GM18519 (cell line): ENCODE results near the gene BEST4.
A peak's percentile ranks its signal among the peaks of the same experiment; 100 is the strongest.
"Not testable (repeated sequence)": the region's sequence is repeated elsewhere in the genome, so short reads cannot be mapped to it uniquely, and the experiment has no call there.

ENCODE experiments used
- ATAC-seq: cut with Tn5 transposase; IDR thresholded peaks from one replicate; pipeline ENCODE4 v1.9.1; 2021; ENCODE audit warnings: mild to moderate bottlenecking, moderate library complexity; ENCODE audit not compliant: unreplicated experiment, low FRiP score

Gene BEST4

GRCh38 chr1:44819608-44820327 is 31.8 kb upstream of the BEST4 start:
- peak; percentile 62 for ATAC-seq

- ATAC-seq = no peak
Measured at GRCh38 chr1:44819196-44819607, 31.2 kb upstream of the BEST4 start.

DNA sequence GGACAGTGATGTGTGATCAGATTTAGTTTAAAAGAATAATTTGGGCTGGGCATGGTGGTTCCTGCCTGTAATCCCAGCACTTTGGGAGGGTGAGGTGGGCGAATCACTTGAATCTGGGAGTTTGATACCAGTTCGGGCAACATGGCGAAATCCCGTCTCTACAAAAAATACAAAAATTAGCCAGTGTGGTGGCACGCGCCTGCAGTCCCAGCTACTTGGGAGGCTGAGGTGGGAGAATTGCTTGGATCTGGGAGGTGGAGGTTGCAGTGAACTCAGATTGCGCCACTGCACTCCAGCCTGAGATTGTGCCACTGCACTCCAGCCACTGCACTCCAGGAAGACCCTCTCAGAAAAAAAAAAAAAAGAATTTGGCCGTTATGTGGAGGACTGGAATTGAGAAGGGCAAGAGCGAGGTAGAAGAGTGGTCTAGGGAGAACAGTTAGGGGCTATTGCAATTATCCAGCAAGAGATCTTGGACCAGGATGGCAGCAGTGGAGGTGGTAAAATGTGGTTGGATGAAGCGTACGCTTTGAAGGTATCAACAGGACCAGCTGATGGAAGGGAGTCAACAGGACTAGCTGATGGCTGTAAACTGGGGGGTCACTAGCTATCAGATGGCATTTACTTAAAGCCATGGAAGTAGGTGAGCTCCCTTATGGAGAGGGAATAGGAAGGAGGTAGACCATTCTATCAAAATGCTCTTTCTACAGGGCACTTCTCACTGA is 30.0 kb upstream of the BEST4 start:
- ATAC-seq = no peak

DNA sequence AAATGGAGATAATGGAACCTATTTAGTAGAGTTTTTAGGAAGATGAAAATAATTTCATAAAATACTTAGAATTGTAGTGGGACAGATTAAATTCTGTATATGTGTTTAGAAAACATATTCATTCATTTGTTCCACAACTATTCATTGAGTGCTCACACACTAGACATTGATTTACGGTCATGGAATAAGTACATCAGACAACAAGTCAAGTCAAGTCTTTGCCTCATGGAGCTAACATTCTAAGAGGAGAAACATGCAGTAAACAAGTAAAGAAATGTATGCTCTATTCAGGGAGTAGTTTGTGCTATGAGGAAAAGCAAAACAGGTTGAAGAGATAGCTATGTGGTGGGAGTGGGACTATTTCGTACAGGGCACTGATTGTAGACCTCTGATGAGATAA is 29.3 kb upstream of the BEST4 start:
- ATAC-seq = no peak

GRCh38 chr1:44815926-44816325 is 28.0 kb upstream of the BEST4 start:
- not testable (repeated sequence) for ATAC-seq

DNA sequence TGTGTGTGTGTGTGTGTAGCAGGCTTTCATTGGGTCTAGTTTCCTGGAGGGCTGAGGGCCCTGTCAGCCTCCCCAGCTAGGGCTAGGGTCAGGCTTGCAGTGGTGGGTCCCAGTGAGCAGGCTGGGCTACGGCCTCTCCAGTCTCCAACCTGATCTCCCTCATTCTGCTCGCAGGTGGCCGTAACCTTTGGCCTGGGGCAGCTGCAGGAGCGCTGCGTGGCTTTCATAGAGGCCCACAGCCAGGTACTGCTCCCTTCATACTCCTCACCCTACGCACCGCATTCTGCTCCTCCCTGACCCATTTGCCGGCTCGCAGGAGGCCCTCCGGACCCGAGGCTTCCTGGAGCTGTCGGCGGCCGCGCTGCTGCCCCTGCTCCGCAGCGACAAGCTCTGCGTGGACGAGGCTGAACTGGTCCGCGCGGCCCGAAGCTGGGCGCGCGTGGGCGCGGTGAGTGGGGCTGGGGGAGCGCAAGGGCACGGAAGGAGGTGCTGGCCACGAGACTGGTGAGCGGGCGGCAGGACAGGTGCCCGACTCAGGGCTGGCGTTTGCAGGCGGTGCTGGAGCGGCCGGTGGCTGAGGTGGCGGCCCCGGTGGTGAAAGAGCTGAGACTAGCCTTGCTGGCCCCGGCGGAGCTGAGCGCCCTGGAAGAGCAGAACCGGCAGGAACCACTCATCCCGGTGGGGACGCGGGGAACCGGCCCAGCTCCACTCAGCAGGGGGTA is 25.0 kb upstream of the BEST4 start:
- ATAC-seq = no peak

- ATAC-seq = no peak
Measured at GRCh38 chr1:44811234-44811633, 23.3 kb upstream of the BEST4 start.

DNA sequence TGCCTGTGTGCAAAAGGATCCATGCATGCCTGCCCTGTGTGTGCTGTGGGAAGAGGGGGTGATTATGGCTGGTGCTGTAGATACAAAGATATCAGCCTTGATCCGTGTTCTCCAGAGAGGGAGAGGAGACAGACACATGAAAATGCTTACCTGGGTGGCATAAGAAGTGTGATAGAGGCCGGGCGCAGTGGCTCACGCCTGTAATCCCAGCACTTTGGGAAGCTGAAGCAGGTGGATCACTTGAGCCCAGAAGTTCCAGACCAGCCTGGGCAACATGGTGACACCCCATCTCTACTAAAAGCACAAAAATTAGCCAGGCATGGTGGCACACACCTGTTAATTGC is 22.8 kb upstream of the BEST4 start:
- ATAC-seq = not testable (repeated sequence)

- no peak for ATAC-seq
Measured at GRCh38 chr1:44810101-44810761, 22.3 kb upstream of the BEST4 start.

GRCh38 chr1:44808938-44809917 is 21.3 kb upstream of the BEST4 start:
- ATAC-seq = peak; percentile 32

- ATAC-seq = no peak
Measured at GRCh38 chr1:44808063-44808937, 20.3 kb upstream of the BEST4 start, which contains the start of gene BTBD19. Gene BTBD19, plus strand, starts transcription at chr1:44808523. Its CDS starts 298 bp downstream, at chr1:44808821.

GRCh38 chr1:44807364-44808062 is 19.5 kb upstream of the BEST4 start:
- no peak for ATAC-seq

DNA sequence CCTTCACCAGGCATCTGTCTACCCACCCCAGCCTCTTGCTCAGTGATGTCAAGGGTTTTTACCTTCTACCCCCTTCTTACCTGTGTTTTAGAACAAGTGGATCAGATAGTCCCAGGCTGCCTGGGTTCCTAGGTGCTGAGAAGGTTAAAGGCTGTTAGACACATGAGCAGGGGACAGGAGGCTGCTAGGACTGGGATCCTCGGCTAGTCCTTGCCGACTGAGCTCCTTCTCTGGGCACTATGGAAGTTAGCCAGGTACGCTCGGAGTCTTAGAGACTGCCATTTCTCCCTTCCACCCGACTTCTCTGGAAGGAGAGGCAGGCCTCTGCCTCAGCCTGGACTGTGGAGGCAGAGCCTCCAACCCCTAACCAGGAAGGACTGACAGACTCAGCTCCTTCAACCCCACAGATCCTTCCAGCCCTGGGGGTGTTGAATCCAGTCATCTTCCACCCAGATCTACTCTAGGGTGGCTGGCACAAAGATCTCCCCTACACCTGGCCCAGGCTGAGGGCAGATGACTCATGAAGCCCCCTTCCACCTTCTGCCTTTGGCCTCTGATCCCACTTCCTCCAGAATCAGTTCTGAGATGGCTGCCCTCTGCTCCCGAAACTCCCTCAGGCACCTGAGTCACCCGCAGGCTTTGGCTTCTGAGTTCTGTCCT is 18.9 kb upstream of the BEST4 start, which contains the start of gene DYNLT4:
TSS of gene DYNLT4 (minus strand) at position 648 of the 660 bp plus-strand sequence. CDS start 683 bp downstream, outside the sequence.
- no peak for ATAC-seq

- ATAC-seq = no peak
Measured at GRCh38 chr1:44806025-44806703, 18.2 kb upstream of the BEST4 start.

DNA sequence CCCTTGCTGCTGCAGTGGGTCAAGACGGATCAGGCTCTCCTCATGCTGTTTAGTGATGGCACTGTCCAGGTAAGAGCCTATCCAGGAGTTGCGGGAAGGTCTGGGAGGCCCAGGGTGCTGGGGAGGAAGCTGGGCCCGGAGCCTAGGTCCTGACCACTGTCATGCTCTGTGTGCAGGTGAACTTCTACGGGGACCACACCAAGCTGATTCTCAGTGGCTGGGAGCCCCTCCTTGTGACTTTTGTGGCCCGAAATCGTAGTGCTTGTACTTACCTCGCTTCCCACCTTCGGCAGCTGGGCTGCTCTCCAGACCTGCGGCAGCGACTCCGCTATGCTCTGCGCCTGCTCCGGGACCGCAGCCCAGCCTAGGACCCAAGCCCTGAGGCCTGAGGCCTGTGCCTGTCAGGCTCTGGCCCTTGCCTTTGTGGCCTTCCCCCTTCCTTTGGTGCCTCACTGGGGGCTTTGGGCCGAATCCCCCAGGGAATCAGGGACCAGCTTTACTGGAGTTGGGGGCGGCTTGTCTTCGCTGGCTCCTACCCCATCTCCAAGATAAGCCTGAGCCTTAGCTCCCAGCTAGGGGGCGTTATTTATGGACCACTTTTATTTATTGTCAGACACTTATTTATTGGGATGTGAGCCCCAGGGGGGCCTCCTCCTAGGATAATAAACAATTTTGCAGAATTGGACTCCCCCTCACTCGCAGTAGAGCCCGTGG is 17.5 kb upstream of the BEST4 start:
- no peak for ATAC-seq
